H4 (cell line): Measurements from ENCODE around the gene ANKS3. TPM values are rescaled to one million over a fixed set of nuclear protein-coding genes. Genes with fewer than 3 reads are reported as not detected.

Experiments used
- DNase-seq: peaks from one replicate; pipeline ENCODE4 v3.0.0-alpha.2; 2015; ENCODE audit warnings: low spot score
- total RNA-seq: library from RNA; depleted of rRNA; stranded (reverse); fragments of >200 nt; shearing (Covaris generic); gene quantifications from 2 replicates; pipeline ENCODE4 v1.2.3, GENCODE V29; 2014

Gene ANKS3
- total RNA-seq, 1 experiment from 2014 or later, result 6.0 TPM

GRCh38 chr16:4667203-4667963 lies 66.7 kb downstream of the ANKS3 start:
- no peak for DNase-seq

GRCh38 chr16:4666537-4667202 lies 67.4 kb downstream of the ANKS3 start:
- DNase-seq, result no peak

GRCh38 chr16:4664538-4665418 lies 69.3 kb downstream of the ANKS3 start:
- DNase-seq, result no peak

- DNase-seq, result no peak
Observed at GRCh38 chr16:4663777-4664465, 70.2 kb downstream of the ANKS3 start.

- DNase-seq, result no peak
Observed at GRCh38 chr16:4663465-4663776, 70.7 kb downstream of the ANKS3 start.

GRCh38 chr16:4661661-4662060 lies 72.4 kb downstream of the ANKS3 start:
- no peak for DNase-seq

- DNase-seq, result no peak
Observed at GRCh38 chr16:4660454-4661007, 73.5 kb downstream of the ANKS3 start.

GRCh38 chr16:4659363-4660353 lies 74.4 kb downstream of the ANKS3 start:
- no peak for DNase-seq

GRCh38 chr16:4656695-4657686 lies 77.1 kb downstream of the ANKS3 start:
- DNase-seq, result no peak

GRCh38 chr16:4656221-4656620 lies 77.8 kb downstream of the ANKS3 start:
- no peak for DNase-seq

GRCh38 chr16:4655801-4656200 lies 78.3 kb downstream of the ANKS3 start:
- no peak for DNase-seq

- DNase-seq, result no peak
Observed at GRCh38 chr16:4654964-4655590, 79.0 kb downstream of the ANKS3 start.

- DNase-seq, result no peak
Observed at GRCh38 chr16:4654011-4654963, 79.8 kb downstream of the ANKS3 start.

- no peak for DNase-seq
Observed at GRCh38 chr16:4652561-4652960, 81.5 kb downstream of the ANKS3 start.

GRCh38 chr16:4651827-4652226 lies 82.2 kb downstream of the ANKS3 start:
- no peak for DNase-seq

GRCh38 chr16:4650443-4651074 lies 83.5 kb downstream of the ANKS3 start:
- peak; percentile 60 for DNase-seq
